ENCODE results near the gene BNIP5. TPM values are rescaled to one million over a fixed set of nuclear protein-coding genes. Genes with fewer than 3 reads are reported as not detected.
"Not testable (repeated sequence)": the region's sequence is repeated elsewhere in the genome, so short reads cannot be mapped to it uniquely, and the experiment has no call there.

BNIP5 gene
- total and polyA plus RNA-seq, 8 donors = 2.4 to 14.8 (median 4.6) TPM

DNA sequence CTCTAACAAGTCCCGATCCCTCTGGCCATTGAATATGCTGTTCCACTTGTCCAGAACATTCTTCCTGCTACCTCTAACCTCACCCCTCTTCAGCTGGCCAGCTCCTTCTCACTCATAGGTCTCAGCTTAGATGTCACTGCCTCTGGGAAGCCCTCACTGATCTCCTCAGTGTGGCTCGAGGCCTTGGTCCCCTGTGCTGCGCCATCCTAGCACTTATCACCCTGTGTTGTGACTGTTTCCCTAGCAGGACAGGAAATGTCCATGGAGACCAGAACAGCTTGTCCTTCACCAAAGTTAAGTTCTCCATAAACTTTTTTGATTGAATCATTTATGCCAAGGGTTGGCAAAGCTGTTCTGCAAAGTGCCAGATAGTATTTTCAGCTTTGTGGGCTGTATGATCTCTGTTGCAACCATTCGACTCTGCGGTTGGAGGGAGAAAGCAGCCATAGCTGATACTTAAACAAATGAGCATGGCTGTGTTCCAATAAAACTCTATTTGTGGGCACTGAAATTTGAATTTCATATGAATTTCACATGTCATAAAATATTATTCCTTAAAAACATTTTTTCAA, 6.5 kb upstream of the BNIP5 start:
- H3K36me3 ChIP-seq = no peaks in the 10 kb centered on the region
- H3K27me3 ChIP-seq = peaks cover 0 to 6% (median 0%) of the 10 kb centered on the region in 3 donors
- H3K4me3 ChIP-seq = no peak overlapping the region
- no peak for DNase-seq
- intact Hi-C loops (cut with DNase I; ENCODE audit: low total_unique reads) = no loop called here
- peaks cover 0 to 20% (median 10%) of the 10 kb centered on the region in 4 donors for H3K4me1 ChIP-seq
- no peak overlapping the region for H3K27ac ChIP-seq
- WGBS, 5 donors = 77 to 89% (median 87%) methylated on average over 5 of the region's 5 CpGs
- H3K9me3 ChIP-seq = no peaks in the 10 kb centered on the region
- TF ChIP-seq, protein P1, sequence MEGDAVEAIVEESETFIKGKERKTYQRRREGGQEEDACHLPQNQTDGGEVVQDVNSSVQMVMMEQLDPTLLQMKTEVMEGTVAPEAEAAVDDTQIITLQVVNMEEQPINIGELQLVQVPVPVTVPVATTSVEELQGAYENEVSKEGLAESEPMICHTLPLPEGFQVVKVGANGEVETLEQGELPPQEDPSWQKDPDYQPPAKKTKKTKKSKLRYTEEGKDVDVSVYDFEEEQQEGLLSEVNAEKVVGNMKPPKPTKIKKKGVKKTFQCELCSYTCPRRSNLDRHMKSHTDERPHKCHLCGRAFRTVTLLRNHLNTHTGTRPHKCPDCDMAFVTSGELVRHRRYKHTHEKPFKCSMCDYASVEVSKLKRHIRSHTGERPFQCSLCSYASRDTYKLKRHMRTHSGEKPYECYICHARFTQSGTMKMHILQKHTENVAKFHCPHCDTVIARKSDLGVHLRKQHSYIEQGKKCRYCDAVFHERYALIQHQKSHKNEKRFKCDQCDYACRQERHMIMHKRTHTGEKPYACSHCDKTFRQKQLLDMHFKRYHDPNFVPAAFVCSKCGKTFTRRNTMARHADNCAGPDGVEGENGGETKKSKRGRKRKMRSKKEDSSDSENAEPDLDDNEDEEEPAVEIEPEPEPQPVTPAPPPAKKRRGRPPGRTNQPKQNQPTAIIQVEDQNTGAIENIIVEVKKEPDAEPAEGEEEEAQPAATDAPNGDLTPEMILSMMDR (IDR thresholded peaks at IDR 0.05) = no peak
- TF ChIP-seq POLR2A (IDR thresholded peaks at IDR 0.05) = no peak
- no peak for TF ChIP-seq POLR2AphosphoS5 (IDR thresholded peaks at IDR 0.05)
- no peak for TF ChIP-seq EP300 (IDR thresholded peaks at IDR 0.05)

DNA sequence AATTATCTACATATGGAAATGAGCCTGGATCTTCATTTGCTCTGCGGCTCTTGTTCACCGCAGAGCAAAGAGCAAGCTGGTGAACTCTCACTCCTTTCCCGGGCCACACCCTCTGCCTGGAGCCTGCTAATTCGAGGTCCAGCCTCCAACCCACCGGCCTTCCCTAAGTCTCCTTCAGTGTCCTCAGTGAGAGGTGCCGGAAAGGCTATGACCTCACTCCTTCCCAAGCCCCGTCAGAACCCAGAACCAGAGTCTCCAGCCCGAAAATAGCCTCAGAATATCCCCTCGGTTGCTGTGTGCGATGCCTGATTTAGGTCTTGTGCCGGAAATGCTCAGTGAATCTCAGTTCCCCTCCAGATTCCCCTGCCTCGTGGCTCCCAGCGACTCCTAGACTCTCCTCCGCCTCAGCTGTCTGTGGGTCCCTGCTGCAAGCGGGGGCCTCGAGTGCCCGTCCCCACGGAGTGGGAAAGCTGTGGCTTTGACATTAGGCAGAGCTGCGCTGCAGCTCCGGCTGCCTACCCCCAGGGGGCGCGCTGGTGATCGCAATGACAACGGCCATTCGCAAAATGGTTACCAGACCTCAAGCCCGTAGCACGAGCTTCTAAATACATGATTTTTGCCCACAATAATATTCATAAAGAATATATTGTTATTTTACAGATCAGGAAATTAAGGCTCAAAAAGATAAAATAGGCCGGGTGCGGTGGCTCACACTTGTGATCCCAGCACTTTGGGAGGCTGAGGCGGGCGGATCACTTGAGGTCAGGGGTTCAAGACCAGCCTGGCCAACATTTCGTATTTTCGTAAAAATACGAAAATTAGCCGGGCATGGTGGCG, 4.1 kb upstream of the BNIP5 start:
- peak in 1 of 3 donors; percentile 57 for TF ChIP-seq POLR2AphosphoS5 (IDR thresholded peaks at IDR 0.05)
- no peak for TF ChIP-seq EP300 (IDR thresholded peaks at IDR 0.05)
- TF ChIP-seq, protein P1 (IDR thresholded peaks at IDR 0.05) = peak in 5 of 7 experiments; percentile 83 to 97 (median 93)
- TF ChIP-seq POLR2A (IDR thresholded peaks at IDR 0.05) = no peak
- H3K36me3 ChIP-seq = no peaks in the 10 kb centered on the region
- WGBS, 5 donors = 21 to 28% (median 22%) methylated on average over 28 to 36 of the region's 36 CpGs
- H3K27ac ChIP-seq = peak overlapping the region; percentile 9 to 71 (median 56)
- H3K27me3 ChIP-seq = peaks cover 0 to 12% (median 0%) of the 10 kb centered on the region in 3 donors
- intact Hi-C loops (cut with DNase I; ENCODE audit: low total_unique reads) = no loop called here
- H3K4me1 ChIP-seq = peaks cover 0 to 21% (median 12%) of the 10 kb centered on the region in 4 donors
- peak overlapping the region; percentile 17 to 29 (median 21) for H3K4me3 ChIP-seq
- H3K9me3 ChIP-seq = no peaks in the 10 kb centered on the region
- DNase-seq = peak; percentile 85 to 88

DNA sequence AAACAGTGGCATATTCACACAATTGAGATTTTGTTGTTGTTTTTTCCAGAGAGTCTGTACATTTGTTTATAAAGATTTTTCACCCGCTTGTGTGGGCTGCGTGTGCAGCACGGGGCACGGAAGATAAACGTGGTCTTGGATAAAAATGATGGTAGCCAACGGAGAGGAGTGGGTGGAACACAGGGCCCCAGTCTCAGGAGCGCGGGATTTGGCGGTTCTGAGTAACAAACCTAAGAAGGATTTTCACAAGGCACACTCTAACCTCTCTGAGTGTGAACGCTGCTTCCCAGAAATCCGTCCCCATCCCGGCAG, 3.6 kb upstream of the BNIP5 start:
- no peaks in the 10 kb centered on the region for H3K9me3 ChIP-seq
- intact Hi-C loops (cut with DNase I; ENCODE audit: low total_unique reads) = no loop called here
- no peak for DNase-seq
- peaks cover 0 to 27% (median 14%) of the 10 kb centered on the region in 4 donors for H3K4me1 ChIP-seq
- H3K4me3 ChIP-seq = peak overlapping the region in 1 of 4 donors; percentile 29
- H3K27me3 ChIP-seq = peaks cover 0 to 16% (median 0%) of the 10 kb centered on the region in 3 donors
- TF ChIP-seq POLR2A (IDR thresholded peaks at IDR 0.05) (no peak), POLR2AphosphoS5 (IDR thresholded peaks at IDR 0.05) (no peak), EP300 (IDR thresholded peaks at IDR 0.05) (no peak)
- TF ChIP-seq, protein P1 (IDR thresholded peaks at IDR 0.05) = no peak
- no peaks in the 10 kb centered on the region for H3K36me3 ChIP-seq
- 40 to 68% (median 46%) methylated on average over 12 of the region's 12 CpGs for WGBS, 5 donors
- peak overlapping the region in 2 of 5 donors; percentile 42 to 71 for H3K27ac ChIP-seq

DNA sequence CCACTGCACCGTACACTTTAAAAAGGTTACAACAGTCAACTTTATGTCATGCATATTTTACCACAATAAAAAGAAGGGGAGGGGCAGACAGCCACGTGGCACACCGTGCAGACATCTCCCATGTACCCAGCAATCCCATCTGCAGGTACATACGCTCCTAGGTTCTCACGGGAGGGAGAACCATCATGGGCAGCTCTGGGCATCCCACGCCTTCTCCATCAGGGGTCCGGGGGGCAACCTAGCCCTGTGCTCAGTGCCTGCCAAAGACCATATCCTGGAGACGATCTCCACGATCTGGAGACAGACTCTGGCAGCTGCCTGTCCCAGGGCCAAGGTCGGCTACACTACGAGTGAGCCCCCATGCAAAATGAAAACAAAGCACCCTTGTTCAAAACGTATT, 2.5 kb upstream of the BNIP5 start:
- no peak for DNase-seq
- peaks cover 5 to 38% (median 25%) of the 10 kb centered on the region in 4 donors for H3K4me1 ChIP-seq
- H3K4me3 ChIP-seq = no peak overlapping the region
- WGBS, 5 donors = 79 to 87% (median 83%) methylated on average over 12 of the region's 12 CpGs
- H3K9me3 ChIP-seq = no peaks in the 10 kb centered on the region
- no peaks in the 10 kb centered on the region for H3K36me3 ChIP-seq
- TF ChIP-seq EP300 (IDR thresholded peaks at IDR 0.05) = no peak
- H3K27me3 ChIP-seq = peaks cover 0 to 27% (median 0%) of the 10 kb centered on the region in 3 donors
- no peak overlapping the region for H3K27ac ChIP-seq
- intact Hi-C loops (cut with DNase I; ENCODE audit: low total_unique reads) = no loop called here

DNA sequence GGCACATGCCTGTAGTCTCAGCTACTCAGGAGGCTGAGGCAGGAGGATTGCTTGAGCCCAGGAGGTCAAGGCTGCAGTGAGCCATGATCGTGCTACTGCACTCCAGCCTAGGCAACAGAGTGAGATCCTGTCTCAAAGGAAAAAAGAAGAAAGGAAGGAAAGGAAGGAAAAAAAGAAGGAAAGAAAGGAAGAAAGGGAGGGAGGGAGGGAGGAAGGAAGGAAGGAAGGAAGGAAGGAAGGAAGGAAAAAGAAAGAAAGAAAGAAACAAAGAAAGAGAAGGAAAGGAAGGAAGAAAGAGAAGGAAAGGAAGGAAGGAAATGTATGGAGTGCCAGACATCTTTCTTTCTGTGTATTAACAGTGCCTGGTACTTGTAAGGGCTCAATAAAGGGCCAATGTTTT, 1.5 kb upstream of the BNIP5 start:
- H3K36me3 ChIP-seq; intact Hi-C loops (cut with DNase I; ENCODE audit: low total_unique reads); H3K9me3 ChIP-seq; H3K27ac ChIP-seq; H3K4me3 ChIP-seq; DNase-seq: not testable (repeated sequence)
- WGBS, 5 donors = 62 to 100% (median 92%) methylated on average over 1 of the region's 1 CpG
- peaks cover 5 to 43% (median 28%) of the 10 kb centered on the region in 4 donors for H3K4me1 ChIP-seq
- H3K27me3 ChIP-seq = peaks cover 0 to 36% (median 0%) of the 10 kb centered on the region in 3 donors

All from stomach (tissue), 9 donors.